NCI-H82 (cell line): ENCODE data around the gene SIGLEC15.
"Not testable (repeated sequence)": the region's sequence is repeated elsewhere in the genome, so short reads cannot be mapped to it uniquely, and the experiment has no call there.

Experiments used
- DNase-seq: peaks from one replicate; lab custom pipeline; 2025; lab: John Stamatoyannopoulos, UW

The SIGLEC15 gene

DNA sequence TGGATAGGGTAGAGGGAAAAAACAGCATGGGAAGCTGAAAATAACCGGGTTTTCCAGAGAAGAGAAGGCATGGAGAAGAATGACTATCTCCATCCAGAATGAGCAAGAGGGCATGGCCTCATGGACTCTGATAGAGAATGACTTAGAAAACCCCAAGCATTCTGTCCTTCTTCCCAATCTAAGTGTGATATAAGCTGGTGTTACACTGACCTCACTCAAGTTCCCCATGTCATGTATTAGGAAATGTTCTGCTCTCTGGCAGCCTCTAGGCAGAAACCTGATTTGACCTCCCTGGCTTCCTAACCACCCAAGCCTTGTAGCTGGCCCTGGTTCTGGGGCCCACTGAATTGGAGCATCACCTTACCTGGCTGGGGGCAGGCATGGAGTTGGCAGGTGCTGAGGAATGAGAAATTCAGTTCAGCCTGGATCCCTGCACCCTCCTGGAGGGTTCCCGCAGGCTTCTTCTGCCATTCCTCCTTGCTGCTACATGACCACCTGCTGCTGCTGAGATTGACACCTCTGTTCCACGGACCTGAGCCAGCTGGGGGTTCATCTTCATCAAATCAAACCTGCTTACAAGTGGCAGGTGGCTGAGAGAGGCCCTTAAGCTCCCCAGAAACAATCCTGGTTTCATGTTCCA, 5.2 kb upstream of the SIGLEC15 start:
- no peak for DNase-seq

GRCh38 chr18:45821026-45821425, 4.4 kb upstream of the SIGLEC15 start:
- no peak for DNase-seq

DNA sequence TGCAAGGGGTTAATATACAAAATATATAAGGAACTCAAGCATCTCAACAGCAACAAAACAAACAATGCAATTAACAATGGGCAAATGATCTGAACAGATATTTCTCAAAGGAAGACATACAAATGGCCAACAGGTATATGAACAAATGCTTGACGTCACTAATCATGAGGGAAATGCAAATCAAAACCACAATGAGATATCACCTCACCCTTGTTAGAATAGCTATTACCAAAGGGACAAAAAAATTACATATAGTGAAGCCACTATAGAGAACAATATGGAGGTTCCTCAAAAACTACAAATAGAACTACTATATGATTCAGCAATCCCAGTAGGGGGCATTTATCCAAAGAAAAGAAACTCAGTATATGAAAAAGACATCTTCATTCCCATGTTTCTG, 3.8 kb upstream of the SIGLEC15 start:
- no peak for DNase-seq

- DNase-seq, result no peak
Measured at GRCh38 chr18:45826084-45826483, 609 bp downstream of the SIGLEC15 start.

DNA sequence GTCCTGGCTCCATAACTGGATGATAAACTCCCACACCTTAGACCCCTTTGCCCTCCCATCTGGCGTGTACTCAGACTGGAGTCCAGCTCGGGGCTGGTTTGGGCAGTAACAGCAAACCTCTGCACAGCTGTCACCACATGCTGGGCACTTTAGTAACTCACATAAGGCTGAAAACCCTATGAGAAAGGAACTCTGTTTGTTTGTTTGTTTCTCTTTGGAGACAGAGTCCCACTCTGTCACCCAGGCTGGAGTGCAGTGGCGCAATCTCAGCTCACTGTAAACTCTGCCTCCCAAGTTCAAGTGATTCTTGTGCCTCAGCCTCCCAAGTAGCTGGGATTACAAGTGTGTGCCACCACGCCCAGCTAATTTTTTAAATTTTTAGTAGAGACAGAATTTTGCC, 1.2 kb downstream of the SIGLEC15 start:
- not testable (repeated sequence) for DNase-seq

DNA sequence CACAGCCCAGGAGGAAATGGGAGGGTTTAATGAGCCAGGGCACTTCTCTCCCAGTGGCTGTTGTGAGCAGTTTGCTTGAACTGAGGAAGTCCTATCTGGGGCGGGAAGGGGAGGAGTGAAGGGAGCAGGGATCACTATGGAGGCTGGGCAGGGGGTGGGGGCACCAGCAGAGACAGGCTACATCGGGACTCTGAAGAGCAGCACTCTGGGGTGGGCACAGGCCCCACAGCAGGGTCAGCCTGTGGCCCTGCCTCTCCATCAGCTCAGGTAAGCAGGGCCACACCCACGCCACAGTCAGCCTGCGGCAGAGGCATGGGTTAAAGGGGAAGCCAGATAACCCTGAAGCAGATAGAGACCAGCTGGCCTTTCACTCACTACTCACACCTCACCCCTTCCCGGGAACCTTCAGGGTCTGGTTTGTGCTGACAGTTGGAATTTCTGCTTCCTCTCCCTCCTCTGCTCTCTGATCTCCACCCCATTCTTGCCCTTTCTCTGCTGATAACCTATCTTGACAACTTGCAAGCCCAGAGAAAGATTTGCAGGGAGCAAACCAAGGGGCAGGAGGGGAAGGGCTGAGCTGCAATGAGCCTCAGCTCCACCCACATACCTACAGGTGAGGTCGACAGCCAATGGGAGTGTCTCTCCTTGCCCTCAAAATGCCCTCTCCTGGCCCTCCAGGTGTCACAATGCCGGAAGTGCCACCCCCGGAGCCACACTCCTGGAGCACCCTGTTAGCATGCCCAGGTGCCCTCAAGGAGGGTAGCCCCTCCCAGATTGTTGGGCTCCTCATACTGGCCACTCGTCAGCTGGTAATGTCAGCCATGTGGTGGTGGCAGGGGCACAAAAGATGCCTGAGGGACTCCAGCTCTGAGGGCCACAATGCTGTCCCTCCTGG, 3.7 kb downstream of the SIGLEC15 start:
- DNase-seq, result no peak

DNA sequence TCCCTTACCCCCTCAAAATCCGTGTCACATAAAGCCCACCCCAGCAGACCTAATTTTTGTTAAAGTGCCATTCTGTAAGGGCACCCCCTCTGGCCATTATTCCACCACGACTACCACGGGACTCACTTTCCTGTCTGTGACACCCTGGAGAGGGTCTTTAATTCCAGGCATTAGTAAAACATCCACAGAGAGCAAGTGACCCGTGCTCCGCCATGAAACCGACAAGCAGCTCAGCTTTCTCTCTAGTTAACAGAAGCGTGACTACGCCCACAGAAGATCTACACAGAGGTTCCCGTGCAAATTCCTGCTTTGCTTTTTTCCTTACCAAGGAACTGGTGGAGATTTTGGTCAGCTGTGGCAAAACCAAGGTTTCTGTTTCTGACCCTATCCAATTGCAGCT, 4.4 kb downstream of the SIGLEC15 start:
- no peak for DNase-seq

- no peak for DNase-seq
Measured at GRCh38 chr18:45830917-45831316, 5.4 kb downstream of the SIGLEC15 start.

DNA sequence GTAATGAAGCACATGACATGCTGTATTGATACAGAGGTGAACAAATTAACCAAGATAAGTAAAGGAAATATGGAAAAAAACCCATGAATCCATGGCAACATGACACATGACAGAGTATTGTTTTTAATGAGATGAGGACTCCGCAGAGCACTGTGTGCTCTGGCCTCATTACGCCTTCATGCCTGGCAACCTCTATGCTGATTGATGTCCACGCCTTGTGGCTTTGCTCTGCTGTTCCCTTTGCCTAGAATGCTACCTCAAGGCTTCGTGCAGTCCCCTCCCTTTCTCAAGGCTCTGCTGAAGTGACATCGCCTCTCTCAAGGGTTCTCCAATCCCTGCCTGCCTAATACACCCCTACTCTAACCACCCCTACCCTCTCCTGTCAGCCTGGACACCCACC, 8.4 kb downstream of the SIGLEC15 start:
- no peak for DNase-seq

- no peak for DNase-seq
Measured at GRCh38 chr18:45834306-45834705, 8.8 kb downstream of the SIGLEC15 start.

DNA sequence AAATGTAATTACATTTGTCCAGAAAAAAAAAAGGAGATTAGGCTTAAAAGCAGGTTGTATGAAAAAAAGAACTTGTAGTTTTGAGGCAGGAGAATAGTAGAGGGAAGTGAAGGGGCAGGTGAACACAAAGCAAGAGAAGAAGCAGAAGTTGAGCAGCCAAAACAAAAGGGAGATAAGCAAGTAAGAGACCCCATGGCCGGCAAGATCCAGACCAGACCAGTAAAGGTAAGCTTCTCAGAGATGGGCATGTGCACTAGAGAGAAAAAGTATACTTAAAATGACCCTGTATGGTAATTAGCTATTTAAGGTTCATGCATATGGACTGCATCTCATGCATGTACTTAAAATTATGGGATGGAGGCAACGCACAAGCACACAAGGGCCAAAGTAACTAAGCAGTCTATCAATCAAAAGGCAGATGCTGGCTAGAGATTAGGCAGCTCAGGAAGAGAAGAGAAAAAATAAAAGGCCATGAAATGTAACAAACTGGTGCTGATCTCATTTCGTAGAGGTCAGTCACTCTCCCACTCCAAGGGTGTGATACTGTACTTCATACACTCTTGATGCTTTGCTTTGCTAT, 9.7 kb downstream of the SIGLEC15 start:
- no peak for DNase-seq

DNA sequence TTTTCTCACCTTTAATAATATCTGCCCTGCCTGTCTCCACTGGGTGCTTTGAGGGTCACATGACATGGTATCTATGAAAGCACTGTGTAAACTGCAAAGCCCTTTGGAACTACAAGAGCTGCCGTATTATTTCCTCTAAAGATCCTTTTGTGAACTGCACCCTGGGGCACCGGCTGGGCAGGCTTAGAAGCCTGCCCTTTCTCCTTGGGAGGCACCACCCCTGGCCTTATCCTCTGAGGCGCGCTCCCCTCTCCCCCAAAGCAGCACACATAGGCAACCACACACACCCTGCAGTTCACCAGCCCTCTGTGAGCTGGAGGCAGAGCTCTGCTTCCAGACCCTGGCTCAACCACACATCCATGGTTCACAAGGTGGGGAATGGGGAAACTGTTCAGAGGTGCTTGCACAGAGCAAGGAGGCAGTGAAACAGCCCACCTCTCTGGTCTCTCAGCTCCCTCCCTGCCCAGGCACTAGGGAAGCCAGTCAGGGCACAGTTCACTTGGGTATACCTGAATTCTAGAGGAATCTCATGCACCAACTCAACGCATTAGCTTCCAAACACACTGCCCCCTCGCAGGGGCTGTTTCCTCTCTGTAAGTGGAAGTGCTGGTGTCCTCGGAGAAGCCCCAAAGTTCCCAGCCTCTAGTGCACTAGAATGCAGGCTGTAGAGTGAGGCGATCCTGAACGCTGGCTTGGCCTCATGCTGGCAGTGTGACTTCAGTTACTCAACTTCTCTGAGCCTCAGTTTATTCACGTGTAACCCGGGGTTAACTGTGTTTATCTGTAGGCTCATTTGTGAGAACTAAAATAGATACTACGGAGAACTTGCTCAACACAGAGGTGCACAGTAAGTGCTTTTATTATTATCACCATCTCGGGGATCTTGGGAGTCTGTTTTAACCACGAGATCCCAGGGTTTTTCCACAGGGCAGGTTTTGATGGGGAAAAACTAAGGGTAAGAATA, 11.0 kb downstream of the SIGLEC15 start:
- no peak for DNase-seq

- DNase-seq, result peak; percentile 52
Measured at GRCh38 chr18:45837283-45838070, 12.0 kb downstream of the SIGLEC15 start.

GRCh38 chr18:45838302-45839070, 13.0 kb downstream of the SIGLEC15 start:
- DNase-seq, result no peak

GRCh38 chr18:45839414-45840395, 14.2 kb downstream of the SIGLEC15 start:
- DNase-seq, result peak; percentile 60

- DNase-seq, result no peak
Measured at GRCh38 chr18:45841060-45841764, 15.7 kb downstream of the SIGLEC15 start.

DNA sequence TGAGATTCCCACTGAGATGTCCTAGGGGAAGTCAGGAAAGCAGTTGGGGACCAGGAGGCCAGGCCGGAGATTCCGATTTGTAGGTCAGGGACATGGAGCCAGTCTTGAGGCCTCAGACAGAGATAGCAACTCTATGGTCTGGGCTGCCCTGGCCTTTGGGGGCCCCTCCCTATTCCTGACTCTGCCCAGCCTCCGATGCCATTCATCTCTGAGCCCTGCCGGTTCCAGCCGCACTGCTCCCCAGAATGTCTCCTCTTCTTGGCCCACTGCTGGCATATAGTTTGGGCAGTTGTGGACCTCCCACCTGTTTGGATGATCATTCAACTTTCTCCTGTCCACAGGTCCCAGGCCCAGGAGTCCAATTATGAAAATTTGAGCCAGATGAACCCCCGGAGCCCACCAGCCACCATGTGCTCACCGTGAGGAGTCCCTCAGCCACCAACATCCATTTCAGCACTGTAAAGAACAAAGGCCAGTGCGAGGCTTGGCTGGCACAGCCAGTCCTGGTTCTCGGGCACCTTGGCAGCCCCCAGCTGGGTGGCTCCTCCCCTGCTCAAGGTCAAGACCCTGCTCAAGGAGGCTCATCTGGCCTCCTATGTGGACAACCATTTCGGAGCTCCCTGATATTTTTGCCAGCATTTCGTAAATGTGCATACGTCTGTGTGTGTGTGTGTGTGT, 16.4 kb downstream of the SIGLEC15 start:
- DNase-seq, result no peak

DNA sequence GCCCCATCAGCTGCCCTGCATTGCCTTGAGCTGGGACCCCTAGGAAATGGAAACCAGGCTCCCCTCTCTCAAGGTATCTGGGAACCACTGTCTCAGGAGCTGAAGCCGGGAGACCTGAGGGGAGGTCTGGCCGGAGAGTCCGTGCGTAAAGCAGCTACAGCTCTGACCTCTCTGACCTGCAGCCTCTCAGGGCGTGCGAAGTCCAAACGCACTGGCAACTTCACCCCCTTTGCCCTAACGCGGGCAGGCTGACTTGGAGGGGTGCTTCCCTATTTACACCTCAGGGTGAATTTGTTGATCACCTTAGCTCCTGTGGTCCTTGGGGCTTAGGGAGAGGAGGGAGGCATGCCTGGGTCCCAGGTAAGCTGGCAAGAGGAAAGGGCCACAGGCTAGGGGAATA, 17.5 kb downstream of the SIGLEC15 start:
- DNase-seq, result no peak
